GM15510 (cell line): ENCODE data around the gene MADCAM1.
A peak's percentile ranks its signal among the peaks of the same experiment; 100 is the strongest.

Experiments
- POLR2A ChIP-seq: IDR thresholded peaks from 3 replicates; pipeline ENCODE4 v1.6.1; 2011; ENCODE audit warnings: borderline replicate concordance; ENCODE audit not compliant: insufficient read length; ENCODE audit errors: extremely low read depth

The MADCAM1 gene

DNA sequence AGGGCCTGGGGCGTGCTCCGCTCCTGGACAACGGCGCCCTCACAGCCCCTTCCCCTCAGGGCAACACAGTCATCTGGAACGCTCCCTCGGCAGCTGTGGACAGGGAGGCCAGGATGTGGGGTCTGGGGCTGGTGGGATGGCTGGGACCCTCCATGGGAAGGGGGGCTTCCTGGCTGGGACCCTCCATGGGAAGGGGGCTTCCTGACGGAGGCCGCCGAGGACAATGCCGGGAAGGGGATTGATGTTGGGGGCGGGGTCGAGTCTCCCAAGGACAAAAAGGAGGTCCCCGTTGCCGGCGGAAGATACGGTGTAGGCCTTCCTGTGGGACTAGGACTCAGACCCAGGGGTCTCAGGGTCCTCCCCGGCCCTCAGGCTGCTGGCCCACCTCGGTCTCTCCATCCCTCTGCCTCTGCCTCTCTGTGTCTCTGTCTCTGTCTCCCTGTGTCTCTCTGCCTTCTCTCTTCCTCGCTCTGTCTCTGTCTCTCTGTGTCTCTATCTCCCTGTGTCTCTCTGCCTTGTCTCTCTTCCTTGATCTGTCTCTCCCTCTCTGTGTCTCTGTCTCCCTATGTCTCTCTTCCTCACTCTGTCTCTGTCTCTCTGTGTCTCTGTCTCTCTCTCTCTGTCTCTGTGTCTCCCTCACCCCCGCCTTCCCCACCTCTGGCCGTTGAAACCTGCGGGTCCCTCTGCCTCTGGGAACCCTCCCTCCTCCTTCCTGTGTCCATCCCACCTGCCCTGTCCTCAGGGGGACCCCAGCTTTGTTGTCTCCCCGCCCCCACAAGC, 2.7 kb upstream of the MADCAM1 start:
- no peak for TF ChIP-seq POLR2A

DNA sequence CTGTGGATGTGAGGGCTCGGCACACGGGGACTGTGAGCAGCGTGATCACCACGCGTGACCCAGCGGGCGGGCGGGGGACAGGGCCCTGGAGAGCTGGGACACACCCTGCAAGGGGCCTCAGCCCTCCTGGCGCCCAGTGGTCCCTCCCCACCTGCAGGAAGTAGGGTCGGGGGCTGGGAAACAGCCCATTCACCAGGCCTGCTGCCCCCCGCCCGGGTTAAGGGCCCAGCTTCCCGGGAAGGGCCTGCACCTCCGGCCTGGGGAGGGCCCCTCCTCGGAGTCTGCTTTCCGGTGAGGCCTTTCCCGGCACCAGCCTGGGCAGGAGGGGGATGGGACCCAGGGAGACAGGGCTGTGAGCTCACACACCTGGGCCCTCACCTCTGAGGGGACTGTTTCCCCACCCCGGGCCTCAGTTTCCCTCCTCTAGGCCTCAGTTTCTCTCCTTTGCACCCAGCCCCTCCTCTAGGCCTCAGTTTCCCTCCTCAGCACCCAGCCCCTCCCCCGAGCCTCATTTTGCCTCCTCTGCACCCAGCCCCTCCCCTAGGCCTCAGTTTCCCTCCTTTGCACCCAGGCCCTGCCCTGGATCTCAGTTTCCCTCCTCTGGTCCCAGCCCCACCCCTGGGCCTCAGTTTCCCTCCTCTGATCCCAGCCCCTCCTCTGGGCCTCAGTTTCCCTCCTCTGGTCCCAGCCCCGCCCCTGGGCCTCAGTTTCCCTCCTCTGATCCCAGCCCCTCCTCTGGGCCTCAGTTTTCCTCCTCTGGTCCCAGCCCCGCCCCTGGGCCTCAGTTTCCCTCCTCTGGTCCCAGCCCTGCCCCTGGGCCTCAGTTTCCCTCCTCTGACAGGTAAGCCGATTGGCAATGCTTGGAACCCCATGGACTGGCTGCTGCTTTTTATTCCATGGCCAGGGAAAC, 1.9 kb upstream of the MADCAM1 start:
- no peak for TF ChIP-seq POLR2A

DNA sequence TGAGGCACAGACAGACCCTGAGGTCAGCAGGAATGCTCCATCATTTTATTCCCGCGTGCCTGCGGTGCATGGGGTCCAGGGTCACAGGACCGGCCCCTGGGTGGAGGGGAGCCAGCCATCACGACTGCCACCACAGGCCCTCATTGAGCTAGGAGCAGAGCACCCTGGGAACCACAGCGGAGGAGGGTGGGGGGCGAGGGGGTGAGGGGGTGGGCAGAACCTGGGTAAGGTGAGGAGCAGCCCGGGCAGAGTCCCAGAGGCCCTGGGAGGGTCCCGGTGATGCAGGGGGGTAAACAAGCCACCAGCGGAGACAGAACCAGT, 1.2 kb upstream of the MADCAM1 start:
- no peak for TF ChIP-seq POLR2A

DNA sequence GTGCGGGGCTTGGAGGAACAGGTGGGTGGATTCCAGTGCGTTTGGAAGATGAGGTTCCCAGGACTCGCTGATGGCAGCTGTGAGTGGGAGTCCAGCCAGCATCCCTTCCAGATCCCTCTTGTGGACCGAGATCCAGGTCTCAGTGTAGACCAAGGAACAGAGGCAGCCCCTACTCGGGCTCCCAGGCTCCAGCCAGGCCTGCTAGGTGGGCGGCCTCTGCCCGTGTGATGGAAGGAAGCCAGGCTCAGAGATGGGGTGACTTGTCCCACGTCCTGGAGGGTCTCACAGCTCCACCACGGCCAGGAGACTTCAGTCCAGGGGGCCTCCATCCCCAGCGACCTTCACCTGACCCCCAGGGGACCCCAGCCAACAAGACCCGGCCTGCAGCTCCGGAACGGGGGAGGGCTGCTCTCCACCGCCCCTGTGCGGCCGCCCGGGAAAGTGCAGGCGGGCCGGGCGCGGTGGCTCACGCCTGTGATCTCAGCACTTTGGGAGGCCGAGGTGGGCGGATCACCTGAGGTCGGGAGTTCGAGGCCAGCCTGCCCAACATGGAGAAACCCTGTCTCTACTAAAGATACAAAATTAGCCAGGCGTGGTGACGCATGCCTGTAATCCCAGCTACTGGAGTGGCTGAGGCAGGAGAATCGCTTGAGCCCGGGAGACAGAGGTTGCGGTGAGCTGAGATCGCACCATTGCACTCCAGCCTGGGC, 729 bp upstream of the MADCAM1 start:
- no peak for TF ChIP-seq POLR2A

DNA sequence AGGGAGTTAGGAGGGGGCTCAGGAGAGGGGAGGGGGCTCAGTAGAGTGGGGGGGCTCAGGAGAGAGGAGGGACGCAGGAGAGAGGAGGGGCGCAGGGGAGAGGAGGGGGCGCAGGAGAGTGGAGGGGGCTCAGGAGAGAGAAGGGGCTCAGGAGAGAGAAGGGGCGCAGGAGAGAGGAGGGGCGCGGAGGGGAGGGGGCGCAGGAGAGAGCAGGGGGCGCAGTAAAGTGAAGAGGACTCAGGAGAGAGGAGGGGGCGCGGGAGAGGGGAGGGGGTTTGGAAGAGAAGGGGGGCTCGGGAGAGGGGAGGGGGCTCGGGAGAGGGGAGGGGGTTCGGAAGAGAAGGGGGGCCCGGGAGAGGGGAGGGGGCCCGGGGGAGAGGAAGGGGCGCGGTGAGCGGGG, 700 bp downstream of the MADCAM1 start:
- no peak for TF ChIP-seq POLR2A

DNA sequence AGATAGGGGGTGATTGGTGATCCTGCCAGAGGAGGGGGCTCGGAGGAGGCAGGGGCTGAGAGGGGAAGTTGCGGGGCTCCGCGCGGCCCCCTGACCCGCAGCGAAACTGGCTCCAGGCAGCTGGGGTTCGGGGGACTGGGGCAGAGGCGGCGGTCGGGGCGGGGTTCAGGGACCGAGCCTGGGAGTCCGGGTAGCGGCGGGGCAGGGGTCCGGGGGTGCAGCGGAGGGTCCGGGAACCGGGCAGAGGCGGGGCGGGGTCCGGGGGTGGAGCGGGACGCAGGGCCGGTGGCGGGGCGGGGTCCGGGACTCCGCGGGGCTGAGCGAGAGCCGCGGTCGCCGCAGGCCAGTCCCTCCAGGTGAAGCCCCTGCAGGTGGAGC, 1.2 kb downstream of the MADCAM1 start:
- TF ChIP-seq POLR2A, result no peak

DNA sequence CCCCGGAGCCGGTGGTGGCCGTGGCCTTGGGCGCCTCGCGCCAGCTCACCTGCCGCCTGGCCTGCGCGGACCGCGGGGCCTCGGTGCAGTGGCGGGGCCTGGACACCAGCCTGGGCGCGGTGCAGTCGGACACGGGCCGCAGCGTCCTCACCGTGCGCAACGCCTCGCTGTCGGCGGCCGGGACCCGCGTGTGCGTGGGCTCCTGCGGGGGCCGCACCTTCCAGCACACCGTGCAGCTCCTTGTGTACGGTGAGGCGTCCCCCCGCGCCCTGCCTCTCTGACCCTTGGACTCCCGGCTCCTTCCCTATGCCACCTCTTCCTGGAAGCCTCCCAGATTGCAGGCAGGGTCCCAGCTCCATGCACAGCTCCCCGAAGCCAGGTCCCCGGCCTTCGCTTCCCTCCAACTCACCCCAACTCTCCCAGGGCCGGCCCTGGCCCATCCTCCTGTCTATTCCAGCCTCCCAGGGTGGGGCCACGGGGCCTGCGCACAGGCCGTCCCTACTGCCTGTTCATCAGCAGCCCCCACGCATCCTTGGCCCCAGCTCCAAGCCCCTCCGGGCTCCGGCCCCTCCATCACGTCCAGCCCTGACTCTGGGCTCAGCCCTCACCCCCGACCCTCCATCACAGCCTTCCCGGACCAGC, 1.7 kb downstream of the MADCAM1 start:
- TF ChIP-seq POLR2A, result no peak

DNA sequence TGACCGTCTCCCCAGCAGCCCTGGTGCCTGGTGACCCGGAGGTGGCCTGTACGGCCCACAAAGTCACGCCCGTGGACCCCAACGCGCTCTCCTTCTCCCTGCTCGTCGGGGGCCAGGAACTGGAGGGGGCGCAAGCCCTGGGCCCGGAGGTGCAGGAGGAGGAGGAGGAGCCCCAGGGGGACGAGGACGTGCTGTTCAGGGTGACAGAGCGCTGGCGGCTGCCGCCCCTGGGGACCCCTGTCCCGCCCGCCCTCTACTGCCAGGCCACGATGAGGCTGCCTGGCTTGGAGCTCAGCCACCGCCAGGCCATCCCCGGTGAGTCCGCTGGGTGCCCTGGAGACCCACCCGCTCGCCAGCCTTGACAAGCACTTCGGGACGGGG, 2.2 kb downstream of the MADCAM1 start:
- TF ChIP-seq POLR2A, result no peak

DNA sequence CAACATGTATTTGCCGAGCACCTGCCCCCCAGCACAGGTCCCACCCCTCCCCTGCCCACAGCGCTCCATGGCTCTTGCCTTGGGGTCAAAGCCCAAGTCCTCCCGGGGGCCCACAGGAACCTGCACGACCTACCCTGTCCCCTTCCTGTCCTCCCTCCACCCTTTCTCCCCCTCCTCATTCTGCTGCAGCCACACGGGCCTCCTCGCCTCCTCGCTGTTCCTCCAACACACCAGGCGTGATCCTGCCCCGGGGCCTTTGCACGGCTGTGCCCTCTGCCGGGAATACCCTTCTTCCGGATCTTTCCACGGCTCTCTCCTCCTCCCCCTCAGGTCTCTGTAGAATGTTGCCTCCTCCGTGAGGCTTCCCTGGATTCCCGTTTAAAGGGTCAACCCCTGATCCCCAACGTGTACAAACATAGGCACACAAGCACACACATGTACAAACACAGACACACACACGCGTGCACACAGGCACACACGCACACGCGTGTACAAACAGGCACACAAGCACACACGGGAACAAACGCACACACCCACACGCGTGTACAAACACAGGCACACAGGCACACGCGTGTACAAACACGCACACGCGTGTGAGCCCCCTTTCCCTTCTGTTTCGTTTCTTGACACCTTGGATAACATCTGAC, 2.8 kb downstream of the MADCAM1 start:
- TF ChIP-seq POLR2A, result no peak

DNA sequence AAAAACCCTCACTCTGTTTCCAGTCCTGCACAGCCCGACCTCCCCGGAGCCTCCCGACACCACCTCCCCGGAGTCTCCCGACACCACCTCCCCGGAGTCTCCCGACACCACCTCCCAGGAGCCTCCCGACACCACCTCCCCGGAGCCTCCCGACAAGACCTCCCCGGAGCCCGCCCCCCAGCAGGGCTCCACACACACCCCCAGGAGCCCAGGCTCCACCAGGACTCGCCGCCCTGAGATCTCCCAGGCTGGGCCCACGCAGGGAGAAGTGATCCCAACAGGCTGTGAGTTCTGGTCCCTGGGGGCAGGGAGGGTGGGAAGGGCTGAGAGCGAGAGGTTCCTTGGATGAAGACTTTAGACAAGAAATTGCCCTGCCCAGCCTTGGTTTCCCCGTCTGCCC, 5.4 kb downstream of the MADCAM1 start:
- TF ChIP-seq POLR2A, result no peak

DNA sequence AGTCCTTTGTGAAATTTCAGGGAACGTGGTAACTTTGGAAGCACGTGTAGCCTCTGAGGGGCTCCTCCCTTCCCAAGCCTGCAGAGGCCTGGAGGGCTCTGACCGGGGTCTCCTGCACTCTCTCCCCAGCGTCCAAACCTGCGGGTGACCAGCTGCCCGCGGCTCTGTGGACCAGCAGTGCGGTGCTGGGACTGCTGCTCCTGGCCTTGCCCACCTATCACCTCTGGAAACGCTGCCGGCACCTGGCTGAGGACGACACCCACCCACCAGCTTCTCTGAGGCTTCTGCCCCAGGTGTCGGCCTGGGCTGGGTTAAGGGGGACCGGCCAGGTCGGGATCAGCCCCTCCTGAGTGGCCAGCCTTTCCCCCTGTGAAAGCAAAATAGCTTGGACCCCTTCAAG, 8.3 kb downstream of the MADCAM1 start:
- no peak for TF ChIP-seq POLR2A

DNA sequence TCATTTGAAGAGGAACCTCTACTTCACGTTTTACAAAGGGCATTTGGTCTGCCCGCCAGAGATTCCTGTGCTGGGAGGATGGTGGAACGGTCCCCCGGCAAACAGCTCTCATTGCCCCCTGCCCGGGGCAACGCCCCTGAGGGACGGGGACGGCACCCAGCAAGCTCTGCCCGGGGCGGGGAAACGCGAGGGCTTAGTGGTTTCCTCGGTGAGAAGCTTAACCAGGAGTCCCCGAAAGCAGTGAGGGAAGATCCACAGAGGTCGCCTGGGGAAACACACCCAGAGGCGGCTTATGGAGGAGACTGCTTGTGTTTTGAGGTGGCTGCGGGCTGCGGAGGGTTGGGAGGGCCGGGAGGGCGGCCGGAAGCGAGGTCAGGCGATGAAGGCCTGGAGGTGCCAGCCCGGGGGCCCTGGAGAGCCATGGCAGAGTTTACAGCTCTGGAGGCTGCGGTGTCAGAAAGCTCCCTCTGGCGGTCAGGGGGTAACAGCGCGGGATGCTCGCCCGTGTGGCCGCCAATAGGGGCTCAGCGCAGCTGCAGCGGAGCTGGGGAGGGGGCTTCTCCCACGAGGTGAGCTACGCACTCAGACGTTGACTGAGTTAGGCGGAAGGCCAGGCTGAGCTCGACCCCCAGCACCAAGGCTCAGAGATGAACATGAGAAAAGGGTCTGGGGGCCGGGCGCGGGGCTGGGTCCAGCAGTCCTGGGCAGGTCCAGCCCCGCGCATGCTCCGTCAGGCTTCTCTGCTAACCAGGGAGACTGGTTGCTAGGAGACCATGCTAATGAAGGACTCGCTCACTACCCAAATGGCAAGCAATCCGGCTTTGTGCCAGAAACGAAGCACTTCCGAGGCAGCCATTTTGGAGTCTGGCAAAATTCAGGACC, 10.4 kb downstream of the MADCAM1 start:
- peak; percentile 48 for TF ChIP-seq POLR2A
